Smooth muscle cell (in vitro differentiated cells): Measurements from ENCODE around the gene TAAR1. TPM values are rescaled to one million over a fixed set of nuclear protein-coding genes. Genes with fewer than 3 reads are reported as not detected.

ENCODE experiments used
- DNase-seq: peaks from one replicate; lab custom pipeline; 2025; ENCODE audit not compliant: unreplicated experiment; lab: John Stamatoyannopoulos, UW
- H2AFZ ChIP-seq: fragments of 200-600 bp; sonication (generic); 2 replicates; pipeline ENCODE4 v1.6.0; 2016; ENCODE audit warnings: antibody characterized with exemption, low read depth, mild to moderate bottlenecking
- H3F3A ChIP-seq: fragments of 200-600 bp; sonication (generic); 2 replicates; pipeline ENCODE4 v1.6.0; 2017; ENCODE audit warnings: antibody characterized with exemption, low read depth
- H3K27ac ChIP-seq: fragments of 200-600 bp; sonication (generic); 2 replicates; pipeline ENCODE4 v1.5.1; 2016; ENCODE audit warnings: low read depth, mild to moderate bottlenecking
- H3K27me3 ChIP-seq: fragments of 200-600 bp; sonication (generic); 2 replicates; pipeline ENCODE4 v1.6.1; 2016; ENCODE audit warnings: low read depth, mild to moderate bottlenecking
- H3K36me3 ChIP-seq: fragments of 200-600 bp; sonication (generic); 2 replicates; pipeline ENCODE4 v1.5.1; 2016; ENCODE audit warnings: low read depth
- H3K4me1 ChIP-seq: fragments of 200-600 bp; sonication (generic); 2 replicates; pipeline ENCODE4 v1.5.1; 2016; ENCODE audit warnings: low read depth
- H3K4me2 ChIP-seq: fragments of 200-600 bp; sonication (generic); 2 replicates; pipeline ENCODE4 v1.6.0; 2016; ENCODE audit warnings: mild to moderate bottlenecking
- H3K4me3 ChIP-seq: fragments of 200-600 bp; sonication (generic); 2 replicates; pipeline ENCODE4 v1.5.1; 2016; ENCODE audit warnings: mild to moderate bottlenecking
- H3K79me2 ChIP-seq: fragments of 200-600 bp; sonication (generic); 2 replicates; pipeline ENCODE4 v1.6.0; 2016; ENCODE audit warnings: low read depth, mild to moderate bottlenecking
- H3K9ac ChIP-seq: fragments of 200-600 bp; sonication (generic); 2 replicates; pipeline ENCODE4 v1.6.0; 2016; ENCODE audit warnings: low read depth
- H3K9me3 ChIP-seq: fragments of 200-600 bp; sonication (generic); replicated peaks from 2 replicates; pipeline ENCODE4 v1.5.1; 2016; ENCODE audit warnings: low read depth
- H4K20me1 ChIP-seq: fragments of 200-600 bp; sonication (generic); 2 replicates; pipeline ENCODE4 v1.6.0; 2016; ENCODE audit warnings: low read depth
- CTCF ChIP-seq: fragments of 200-600 bp; sonication (generic); IDR thresholded peaks from 2 replicates; pipeline ENCODE4 v1.5.1; 2017; ENCODE audit warnings: borderline replicate concordance, mild to moderate bottlenecking, antibody characterized with exemption; ENCODE audit not compliant: insufficient read depth, poor library complexity, severe bottlenecking
- WGBS: methylation state at CpG from one replicate; pipeline ENCODE4 v1.1.7; 2016; ENCODE audit warnings: low lambda C conversion rate; 5-methylcytosine and 5-hydroxymethylcytosine counted together
- polyA plus RNA-seq: library from polyadenylated mRNA; unstranded; fragments of >200 nt; fragmentation: Nextera tagmentation; extraction: Ambion mirVana; gene quantifications from 2 replicates; pipeline ENCODE4 v1.2.1, GENCODE V29; 2016
- total RNA-seq: library from RNA; depleted of rRNA; stranded (reverse); fragments of >200 nt; gene quantifications from 2 replicates; pipeline ENCODE4 v1.2.3, GENCODE V29; 2014

Gene TAAR1
- total and polyA plus RNA-seq, 2 experiments from 2014 or later = not detected

- Histone ChIP-seq H3K27me3 (peaks cover 25% of the 10 kb centered on the region), H3K9me3 (no peaks in the 10 kb centered on the region), H3K4me3 (no peak overlapping the region), H3K4me2 (no peak overlapping the region), H3K36me3 (no peaks in the 10 kb centered on the region), H4K20me1 (no peaks in the 10 kb centered on the region), H2AFZ (no peak overlapping the region), H3K79me2 (no peaks in the 10 kb centered on the region), H3K4me1 (no peaks in the 10 kb centered on the region), H3F3A (no peaks in the 10 kb centered on the region), H3K27ac (no peak overlapping the region), H3K9ac (no peak overlapping the region)
- DNase-seq = no peak
- whole genome bisulfite sequencing = 85% methylated on average over 4 of the region's 4 CpGs
- TF ChIP-seq CTCF = no peak
Measured at GRCh38 chr6:132634796-132635195, 24.2 kb downstream of the TAAR1 start.

GRCh38 chr6:132633362-132633761 is 25.6 kb downstream of the TAAR1 start:
- H3K9ac ChIP-seq = no peak overlapping the region
- 86% methylated on average over 2 of the region's 2 CpGs for WGBS

GRCh38 chr6:132624175-132624574 is 34.8 kb downstream of the TAAR1 start, which contains the start of gene TAAR2:
Gene TAAR2, minus strand, starts transcription at chr6:132624275. Its CDS starts 0 bp downstream, at chr6:132624275.
- Histone ChIP-seq H3K4me2 (no peak within 1 kb of the TSS), H3K9ac (no peak within 1 kb of the TSS), H3K36me3 (no peaks in the 10 kb centered on the region), H3K79me2 (no peaks in the 10 kb centered on the region), H4K20me1 (no peaks in the 10 kb centered on the region), H3F3A (no peaks in the 10 kb centered on the region), H3K27ac (no peak within 1 kb of the TSS), H3K4me3 (no peak within 1 kb of the TSS), H3K9me3 (no peaks in the 10 kb centered on the region), H2AFZ (no peak within 1 kb of the TSS), H3K27me3 (no peaks in the 10 kb centered on the region), H3K4me1 (no peaks in the 10 kb centered on the region)
- no peak for DNase-seq
- WGBS = 94% methylated on average over 6 of the region's 6 CpGs
- no peak for TF ChIP-seq CTCF

More at GRCh38 chr6:132633362-132633761, 25.6 kb downstream of the TAAR1 start:
- no peaks in the 10 kb centered on the region for H3K36me3 ChIP-seq
- no peaks in the 10 kb centered on the region for H3K79me2 ChIP-seq
- H2AFZ ChIP-seq = no peak overlapping the region
- H3K27ac ChIP-seq = no peak overlapping the region
- no peaks in the 10 kb centered on the region for H4K20me1 ChIP-seq
- no peaks in the 10 kb centered on the region for H3F3A ChIP-seq
- H3K4me2 ChIP-seq = no peak overlapping the region
- DNase-seq = no peak
- TF ChIP-seq CTCF = no peak
- H3K4me3 ChIP-seq = no peak overlapping the region
- H3K4me1 ChIP-seq = no peaks in the 10 kb centered on the region
- no peaks in the 10 kb centered on the region for H3K9me3 ChIP-seq
- H3K27me3 ChIP-seq = peaks cover 24% of the 10 kb centered on the region

- 73% methylated on average over 6 of the region's 6 CpGs for WGBS
- no peak overlapping the region for H3K9ac ChIP-seq
Measured at GRCh38 chr6:132623106-132623845, 35.7 kb downstream of the TAAR1 start.

More at GRCh38 chr6:132623106-132623845, 35.7 kb downstream of the TAAR1 start:
- Histone ChIP-seq H3K4me2 (no peak overlapping the region), H3K27ac (no peak overlapping the region), H3K9me3 (no peaks in the 10 kb centered on the region), H3K4me1 (no peaks in the 10 kb centered on the region), H3K79me2 (no peaks in the 10 kb centered on the region), H3F3A (no peaks in the 10 kb centered on the region), H2AFZ (no peak overlapping the region), H3K27me3 (no peaks in the 10 kb centered on the region), H3K4me3 (no peak overlapping the region), H3K36me3 (no peaks in the 10 kb centered on the region), H4K20me1 (no peaks in the 10 kb centered on the region)
- no peak for TF ChIP-seq CTCF
- no peak for DNase-seq
